Measurements from ENCODE around the gene CYBA. TPM values are rescaled to one million over a fixed set of nuclear protein-coding genes. Genes with fewer than 3 reads are reported as not detected.

CYBA gene
- polyA plus RNA-seq, 1 donor (not counting 4 experiments of a cell fraction or from before 2014, with no cell fraction given): 4.4 TPM

- no peaks in the 10 kb centered on the region for H3K79me2 ChIP-seq (ENCODE audit: control insufficient read depth, insufficient read depth, low read length)
- no peak for FAIRE-seq
- H4K20me1 ChIP-seq (ENCODE audit: control insufficient read depth, extremely low read depth, insufficient read depth, low read length): no peaks in the 10 kb centered on the region
- TF ChIP-seq CTCF (optimal IDR thresholded peaks at IDR 0.05 in 1 of 3, IDR thresholded peaks at IDR 0.05 in 1 of 3, conservative IDR thresholded peaks at IDR 0.05 in 1 of 3; ENCODE audit: extremely low read depth in 1 of 3, insufficient read depth in 2 of 3, low read length in 3 of 3) (no peak), EZH2 (IDR thresholded peaks at IDR 0.05; ENCODE audit: low read length) (no peak)
- H3K4me1 ChIP-seq (ENCODE audit: control insufficient read depth, extremely low read depth, insufficient read depth, low read length): no peaks in the 10 kb centered on the region
- H3K9me3 ChIP-seq (ENCODE audit: control insufficient read depth, low read depth, low read length): no peaks in the 10 kb centered on the region
- dilution Hi-C loops (cut with MboI; ENCODE audit: extremely low pct_ligation_motif_present, low sequenced_read_pairs): no loop called here
- no peaks in the 10 kb centered on the region for H3K9me1 ChIP-seq (ENCODE audit: control insufficient read depth, extremely low read depth, insufficient read depth, low read length)
- H2AFZ ChIP-seq (ENCODE audit: control insufficient read depth, low read length): no peak overlapping the region
- no peak overlapping the region for H3K4me3 ChIP-seq (ENCODE audit: control insufficient read depth in 2 of 3, extremely low read depth in 1 of 3, insufficient read depth in 2 of 3, low read depth in 1 of 3, low read length in 3 of 3)
- no peak for DNase-seq (ENCODE audit: low read depth, low spot score)
- H3K9ac ChIP-seq (ENCODE audit: control insufficient read depth, extremely low read depth, insufficient read depth, low read length): no peak overlapping the region
- peaks cover 39 to 50% of the 10 kb centered on the region in 2 experiments for H3K36me3 ChIP-seq (ENCODE audit: control insufficient read depth in 2 of 2, extremely low read depth in 1 of 2, insufficient read depth in 2 of 2, low read length in 2 of 2)
- no peak overlapping the region for H3K4me2 ChIP-seq (ENCODE audit: control insufficient read depth, extremely low read depth, insufficient read depth, low read depth, low read length)
- H3K27ac ChIP-seq (ENCODE audit: control insufficient read depth, insufficient read depth, low read length): no peak overlapping the region
- H3K27me3 ChIP-seq (ENCODE audit: control insufficient read depth, extremely low read depth, insufficient read depth, low read length): no peaks in the 10 kb centered on the region
Observed at GRCh38 chr16:88626646-88627045, 24.2 kb downstream of the CYBA start.

- peaks cover 39 to 44% of the 10 kb centered on the region in 2 experiments for H3K36me3 ChIP-seq (ENCODE audit: control insufficient read depth in 2 of 2, extremely low read depth in 1 of 2, insufficient read depth in 2 of 2, low read length in 2 of 2)
Observed at GRCh38 chr16:88624977-88625576, 25.8 kb downstream of the CYBA start.

More at GRCh38 chr16:88624977-88625576, 25.8 kb downstream of the CYBA start:
- H3K79me2 ChIP-seq (ENCODE audit: control insufficient read depth, insufficient read depth, low read length): no peaks in the 10 kb centered on the region
- FAIRE-seq (no peak), DNase-seq (ENCODE audit: low read depth, low spot score) (no peak)
- H3K4me3 ChIP-seq (ENCODE audit: control insufficient read depth in 2 of 3, extremely low read depth in 1 of 3, insufficient read depth in 2 of 3, low read depth in 1 of 3, low read length in 3 of 3): no peak overlapping the region
- no peak overlapping the region for H3K4me2 ChIP-seq (ENCODE audit: control insufficient read depth, extremely low read depth, insufficient read depth, low read depth, low read length)
- H2AFZ ChIP-seq (ENCODE audit: control insufficient read depth, low read length): no peak overlapping the region
- dilution Hi-C loops (cut with MboI; ENCODE audit: extremely low pct_ligation_motif_present, low sequenced_read_pairs): no loop called here
- no peaks in the 10 kb centered on the region for H3K27me3 ChIP-seq (ENCODE audit: control insufficient read depth, extremely low read depth, insufficient read depth, low read length)
- no peaks in the 10 kb centered on the region for H4K20me1 ChIP-seq (ENCODE audit: control insufficient read depth, extremely low read depth, insufficient read depth, low read length)
- no peak overlapping the region for H3K27ac ChIP-seq (ENCODE audit: control insufficient read depth, insufficient read depth, low read length)
- H3K9me3 ChIP-seq (ENCODE audit: control insufficient read depth, low read depth, low read length): no peaks in the 10 kb centered on the region
- no peaks in the 10 kb centered on the region for H3K9me1 ChIP-seq (ENCODE audit: control insufficient read depth, extremely low read depth, insufficient read depth, low read length)
- H3K9ac ChIP-seq (ENCODE audit: control insufficient read depth, extremely low read depth, insufficient read depth, low read length): no peak overlapping the region
- TF ChIP-seq EZH2 (IDR thresholded peaks at IDR 0.05; ENCODE audit: low read length): no peak
- no peak for TF ChIP-seq CTCF (optimal IDR thresholded peaks at IDR 0.05 in 1 of 3, IDR thresholded peaks at IDR 0.05 in 1 of 3, conservative IDR thresholded peaks at IDR 0.05 in 1 of 3; ENCODE audit: extremely low read depth in 1 of 3, insufficient read depth in 2 of 3, low read length in 3 of 3)
- no peaks in the 10 kb centered on the region for H3K4me1 ChIP-seq (ENCODE audit: control insufficient read depth, extremely low read depth, insufficient read depth, low read length)
